OCI-M2 (cell line): ENCODE data around the gene IL10RA.

Source experiments
- DNase-seq: peaks from one replicate; lab custom pipeline; 2025; ENCODE audit not compliant: unreplicated experiment; lab: John Stamatoyannopoulos, UW

Gene IL10RA

GRCh38 chr11:118042796-118043195 is 56.6 kb downstream of the IL10RA start:
- DNase-seq, result no peak

- DNase-seq, result no peak
These were observed 59.0 kb downstream of the IL10RA start for GRCh38 chr11:118045191-118045590.

- DNase-seq, result no peak
These were observed 60.1 kb downstream of the IL10RA start for GRCh38 chr11:118046051-118046963.

GRCh38 chr11:118046964-118047700 is 60.9 kb downstream of the IL10RA start:
- no peak for DNase-seq

GRCh38 chr11:118047749-118048148 is 61.6 kb downstream of the IL10RA start:
- DNase-seq, result no peak

GRCh38 chr11:118048472-118049370 is 62.5 kb downstream of the IL10RA start:
- DNase-seq, result no peak

GRCh38 chr11:118049771-118050170 is 63.6 kb downstream of the IL10RA start:
- DNase-seq, result no peak

- DNase-seq, result no peak
These were observed 64.2 kb downstream of the IL10RA start for GRCh38 chr11:118050208-118050891.
